ENCODE results near the gene VAV3.

The VAV3 gene

GRCh38 chr1:107600607-107601160 is 364.3 kb downstream of the VAV3 start:
- Mint-ChIP-seq H3K4me3 (no peak overlapping the region), H3K27me3 (ENCODE audit: low read depth, poor library complexity) (no peaks in the 10 kb centered on the region), H3K27ac (peak overlapping the region; percentile 26), H3K36me3 (ENCODE audit: low read depth) (no peaks in the 10 kb centered on the region), H3K9me3 (no peaks in the 10 kb centered on the region), H3K4me1 (peaks cover 9% of the 10 kb centered on the region)
- no peak for TF ChIP-seq CTCF (IDR thresholded peaks at IDR 0.05)
- DNase-seq, result no peak

- Mint-ChIP-seq H3K4me1 (peaks cover 22% of the 10 kb centered on the region), H3K27me3 (ENCODE audit: low read depth, poor library complexity) (no peaks in the 10 kb centered on the region), H3K36me3 (ENCODE audit: low read depth) (no peaks in the 10 kb centered on the region), H3K4me3 (no peak overlapping the region), H3K9me3 (no peaks in the 10 kb centered on the region), H3K27ac (no peak overlapping the region)
- TF ChIP-seq CTCF (IDR thresholded peaks at IDR 0.05), result no peak
- DNase-seq, result no peak
These were observed 365.8 kb downstream of the VAV3 start for GRCh38 chr1:107599220-107599619.

GRCh38 chr1:107597290-107597689 is 367.7 kb downstream of the VAV3 start:
- H3K9me3 Mint-ChIP-seq, result no peaks in the 10 kb centered on the region
- peaks cover 27% of the 10 kb centered on the region for H3K4me1 Mint-ChIP-seq
- no peaks in the 10 kb centered on the region for H3K36me3 Mint-ChIP-seq (ENCODE audit: low read depth)
- DNase-seq, result no peak
- H3K27ac Mint-ChIP-seq, result no peak overlapping the region
- no peak overlapping the region for H3K4me3 Mint-ChIP-seq
- no peak for TF ChIP-seq CTCF (IDR thresholded peaks at IDR 0.05)
- H3K27me3 Mint-ChIP-seq (ENCODE audit: low read depth, poor library complexity), result no peaks in the 10 kb centered on the region

- no peaks in the 10 kb centered on the region for H3K9me3 Mint-ChIP-seq
- no peak for DNase-seq
- no peaks in the 10 kb centered on the region for H3K36me3 Mint-ChIP-seq (ENCODE audit: low read depth)
- no peaks in the 10 kb centered on the region for H3K27me3 Mint-ChIP-seq (ENCODE audit: low read depth, poor library complexity)
- H3K4me3 Mint-ChIP-seq, result no peak overlapping the region
- H3K27ac Mint-ChIP-seq, result peak overlapping the region; percentile 24
- TF ChIP-seq CTCF (IDR thresholded peaks at IDR 0.05), result no peak
- H3K4me1 Mint-ChIP-seq, result peaks cover 27% of the 10 kb centered on the region
These were observed 370.4 kb downstream of the VAV3 start for GRCh38 chr1:107594536-107594935.

GRCh38 chr1:107593501-107594209 is 371.3 kb downstream of the VAV3 start:
- no peak for DNase-seq

More at GRCh38 chr1:107593501-107594209, 371.3 kb downstream of the VAV3 start:
- H3K4me3 Mint-ChIP-seq, result no peak overlapping the region
- H3K27ac Mint-ChIP-seq, result no peak overlapping the region
- TF ChIP-seq CTCF (IDR thresholded peaks at IDR 0.05), result no peak
- no peaks in the 10 kb centered on the region for H3K9me3 Mint-ChIP-seq
- no peaks in the 10 kb centered on the region for H3K27me3 Mint-ChIP-seq (ENCODE audit: low read depth, poor library complexity)
- peaks cover 27% of the 10 kb centered on the region for H3K4me1 Mint-ChIP-seq
- H3K36me3 Mint-ChIP-seq (ENCODE audit: low read depth), result no peaks in the 10 kb centered on the region
